NCI-H2029 (cell line): Measurements from ENCODE around the gene SYNCRIP.
"Not testable (repeated sequence)": the region's sequence is repeated elsewhere in the genome, so short reads cannot be mapped to it uniquely, and the experiment has no call there.

Experiments
- DNase-seq: peaks from one replicate; lab custom pipeline; 2025; lab: John Stamatoyannopoulos, UW

The SYNCRIP gene

GRCh38 chr6:85642774-85643536 is at the start of gene SYNCRIP:
TSS of gene SYNCRIP (minus strand) at chr6:85642886. CDS start at chr6:85641439, 1,447 bp downstream.
- peak; percentile 98 for DNase-seq

DNA sequence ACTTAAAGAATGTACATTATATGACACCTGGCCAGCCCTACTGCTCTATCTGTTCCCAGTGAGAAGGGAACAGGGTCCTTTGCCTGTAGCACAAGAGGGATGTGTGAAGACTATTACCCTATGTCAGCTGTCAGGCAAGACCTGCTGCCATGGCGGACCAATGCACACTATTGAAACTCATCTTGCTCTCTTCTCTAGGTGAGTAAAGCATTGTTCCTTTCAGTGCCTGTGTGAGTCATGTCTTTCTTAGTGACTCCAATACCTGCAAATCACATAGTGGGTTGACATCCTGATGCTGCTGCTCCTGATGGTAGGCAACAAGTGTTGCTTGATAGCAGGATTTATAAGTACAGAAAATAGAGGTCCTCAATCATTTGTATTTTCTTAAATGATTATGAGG is 48.8 kb upstream of the SYNCRIP start:
- DNase-seq: no peak

GRCh38 chr6:85690071-85690470 is 47.4 kb upstream of the SYNCRIP start:
- DNase-seq: no peak

DNA sequence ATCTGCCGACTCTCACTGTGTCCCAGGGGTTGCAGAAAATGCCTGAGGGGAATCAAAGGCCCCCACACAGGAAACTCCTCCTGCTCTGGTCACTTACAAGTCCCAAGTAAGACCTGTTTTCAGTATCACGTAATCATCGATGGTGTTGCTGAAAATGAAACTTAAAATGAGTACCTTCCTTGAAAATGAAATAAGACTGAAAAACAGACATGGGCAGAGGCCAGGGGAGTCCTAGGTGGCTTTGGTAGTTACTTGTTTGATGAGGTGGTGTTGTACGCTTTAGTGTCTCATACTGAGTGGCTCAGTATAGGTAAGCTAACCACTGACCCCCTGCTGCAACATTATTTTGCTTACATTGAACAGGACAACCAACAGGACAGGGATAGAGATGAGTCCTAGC is 43.0 kb upstream of the SYNCRIP start:
- no peak for DNase-seq

DNA sequence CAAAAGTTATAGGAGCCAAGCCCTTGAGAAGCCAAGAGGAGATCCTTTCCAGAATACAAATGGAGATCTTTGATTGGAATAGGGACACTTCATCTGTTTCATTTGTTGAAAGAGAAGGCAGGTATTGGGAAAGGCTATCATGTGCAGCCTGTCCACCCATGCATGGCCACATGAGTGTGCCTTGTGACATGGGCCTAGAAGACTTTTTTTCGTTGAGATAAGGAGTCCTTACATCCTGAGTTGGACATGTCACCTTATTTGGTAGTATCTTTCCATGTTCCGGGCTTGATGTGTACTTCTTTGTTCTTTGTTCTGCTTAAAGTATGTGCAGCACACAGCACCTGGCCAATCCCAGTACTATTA is 42.1 kb upstream of the SYNCRIP start:
- no peak for DNase-seq

DNA sequence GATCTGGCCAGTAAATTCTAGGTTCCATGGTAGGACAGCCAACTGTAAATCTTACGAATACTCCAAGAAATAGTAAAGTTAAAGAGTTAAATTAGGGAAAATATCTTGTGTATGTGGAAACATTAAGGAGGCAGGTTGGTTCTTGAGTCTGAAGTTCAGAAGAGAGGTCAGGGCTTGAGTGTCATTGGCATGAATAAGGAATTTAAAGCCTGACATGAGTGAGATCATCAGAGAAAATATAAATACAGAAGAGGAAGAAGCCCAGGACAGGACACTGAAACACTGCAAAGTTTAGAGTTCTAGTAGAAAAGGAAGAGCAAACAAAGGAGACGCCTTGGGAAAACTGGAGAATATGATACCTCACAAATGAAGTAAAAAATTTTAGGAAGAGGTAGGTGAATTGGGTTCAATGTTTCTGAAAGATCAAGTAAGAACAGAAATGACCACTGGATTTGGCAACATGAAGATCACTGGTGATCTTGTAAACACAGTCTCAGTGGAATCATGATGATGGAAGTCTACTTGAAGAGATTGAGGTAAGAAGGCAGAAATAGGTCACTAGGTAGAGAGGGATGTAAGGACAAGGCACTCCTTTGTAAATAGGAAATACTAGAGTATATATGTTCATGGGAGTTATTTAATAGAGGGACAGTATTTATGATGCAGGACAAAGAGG is 41.6 kb upstream of the SYNCRIP start:
- DNase-seq: no peak

- DNase-seq: not testable (repeated sequence)
Measured at GRCh38 chr6:85681899-85682298, 39.2 kb upstream of the SYNCRIP start.

DNA sequence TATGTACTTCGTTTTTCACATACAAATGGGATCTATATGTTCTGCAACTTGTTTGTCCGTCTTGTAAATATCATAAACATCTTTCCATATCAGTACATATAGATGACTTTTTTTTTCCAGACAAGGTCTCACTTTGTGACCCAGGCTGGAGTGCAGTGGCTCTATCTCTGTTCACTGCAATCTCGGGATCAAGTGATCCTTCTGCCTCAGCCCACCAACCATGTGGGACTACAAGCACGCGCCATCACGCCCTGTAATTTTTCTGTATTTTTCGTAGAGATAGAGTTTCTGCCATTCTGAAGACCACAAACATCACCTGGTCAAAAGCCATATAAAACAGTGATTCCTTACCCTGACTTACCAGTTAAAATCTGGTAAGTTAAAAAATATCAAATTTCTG is 37.7 kb upstream of the SYNCRIP start:
- DNase-seq: no peak

DNA sequence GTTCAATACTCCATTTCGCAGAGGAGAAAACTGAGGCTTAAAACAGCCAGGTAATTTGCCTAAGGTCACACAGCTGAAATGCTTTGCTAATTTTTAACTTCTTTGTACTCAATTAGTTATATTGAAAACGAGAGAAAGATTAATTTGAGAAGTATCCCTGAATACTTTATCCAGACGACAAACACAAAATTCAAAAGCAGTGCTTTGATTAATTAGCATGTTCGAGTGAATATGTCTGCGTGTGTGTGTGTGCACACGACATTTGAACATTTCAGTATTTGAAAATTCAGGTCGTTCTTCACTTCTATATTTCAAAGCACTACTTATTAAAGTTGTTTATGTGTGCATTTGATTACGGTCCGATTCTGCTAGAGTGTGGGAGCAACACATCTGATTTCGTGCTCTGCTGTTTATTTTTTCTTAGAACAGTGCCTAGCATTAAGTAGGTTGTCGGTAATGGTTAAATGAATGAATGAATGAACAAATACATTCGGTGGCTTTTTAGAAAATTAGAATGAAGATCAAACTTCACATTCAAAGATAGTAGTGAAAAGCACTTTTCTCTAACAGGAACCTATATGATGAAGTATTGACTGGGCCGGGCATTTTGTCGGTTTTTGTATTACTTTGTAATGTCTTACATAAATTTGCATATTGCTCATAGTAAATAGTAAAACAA is 36.9 kb upstream of the SYNCRIP start:
- DNase-seq: no peak

- peak; percentile 98 for DNase-seq
Measured at GRCh38 chr6:85678602-85679444, 36.1 kb upstream of the SYNCRIP start.

DNA sequence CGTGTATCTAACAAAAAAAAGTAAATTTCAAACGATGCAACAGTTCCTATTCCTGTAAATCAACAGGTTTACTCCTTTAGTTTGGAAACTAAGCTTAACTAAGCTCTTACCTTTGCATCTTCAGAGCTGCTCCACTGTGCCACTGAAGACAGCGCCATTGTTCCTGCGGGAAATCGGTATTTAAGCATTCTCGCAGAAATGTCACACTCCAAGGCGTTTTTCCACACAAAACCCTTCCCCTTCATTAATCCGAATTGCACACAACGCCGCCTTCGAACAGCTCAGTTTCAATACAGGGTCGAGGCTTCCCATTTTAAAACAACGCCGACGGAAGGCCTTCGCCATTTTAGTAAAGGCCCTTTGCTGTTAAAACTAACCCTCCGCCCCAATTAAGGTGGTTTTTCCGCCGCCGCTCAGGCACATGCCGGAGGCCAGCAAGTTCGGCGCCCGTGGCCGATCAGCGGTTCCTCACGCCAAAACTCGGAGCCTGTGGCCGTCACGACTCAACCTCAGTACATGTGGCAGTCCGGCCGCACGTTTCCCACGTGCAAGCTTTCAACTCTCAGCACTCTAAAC is 35.4 kb upstream of the SYNCRIP start:
- no peak for DNase-seq

DNA sequence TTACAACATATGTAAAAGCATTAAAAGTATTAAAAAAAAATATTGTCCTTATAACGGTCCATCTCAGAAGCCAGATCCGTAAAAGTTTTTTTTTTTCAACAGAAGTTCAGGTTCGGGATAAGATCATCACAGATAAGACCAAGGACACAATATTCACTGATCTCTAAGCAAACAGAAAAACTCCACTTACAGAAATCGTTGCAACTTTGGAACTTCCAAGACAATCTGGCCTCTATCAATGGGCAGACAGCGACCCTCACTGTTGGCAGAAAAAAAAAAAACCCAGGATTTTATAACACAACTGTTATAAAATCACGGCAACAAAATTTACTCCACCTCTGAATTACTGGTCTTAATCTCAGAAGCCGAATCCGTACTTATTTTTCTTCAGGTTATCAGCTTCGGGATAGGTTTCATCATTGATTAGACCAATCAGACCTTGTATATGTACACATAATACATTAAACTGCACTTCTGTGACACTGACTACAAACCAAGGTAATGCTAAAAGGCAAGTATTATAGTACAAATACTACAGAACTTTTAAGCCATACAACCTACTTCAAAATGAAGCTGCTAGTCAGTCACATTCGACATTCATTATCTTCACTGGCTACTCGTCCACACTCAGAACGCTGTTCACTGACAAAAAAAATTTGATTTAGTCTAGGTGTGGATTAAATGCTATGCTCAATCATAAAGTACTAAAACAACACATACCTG is 34.7 kb upstream of the SYNCRIP start:
- peak; percentile 5 for DNase-seq

DNA sequence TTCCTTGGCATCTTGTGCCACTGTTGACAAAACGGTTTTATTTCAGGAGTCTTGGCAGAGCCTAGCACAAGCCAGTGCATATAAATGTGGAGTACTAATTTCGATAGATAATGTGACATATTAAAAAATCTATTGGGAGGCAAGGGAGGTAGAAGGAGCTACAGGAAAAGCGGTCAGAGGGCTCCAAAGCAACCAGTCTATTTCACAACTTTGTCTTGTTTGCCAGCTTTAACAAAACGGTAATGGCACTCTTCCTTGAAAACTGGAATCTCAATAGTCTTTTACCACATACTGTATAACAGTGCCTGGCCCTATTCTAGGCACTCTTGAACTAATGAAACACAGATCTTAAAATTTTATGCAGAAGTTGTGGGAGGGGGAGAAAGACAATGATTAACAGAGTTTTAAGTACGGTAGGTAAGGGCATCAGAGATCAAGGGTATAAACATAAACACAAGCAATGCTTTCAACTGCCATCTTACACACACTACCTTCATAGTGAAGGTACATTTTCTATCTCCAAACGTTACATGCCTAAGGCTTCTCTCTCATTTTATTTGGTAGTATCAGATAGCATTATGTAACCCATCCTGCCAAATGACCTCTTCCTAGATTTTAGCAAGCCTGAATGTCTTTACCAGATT is 33.5 kb upstream of the SYNCRIP start:
- no peak for DNase-seq

DNA sequence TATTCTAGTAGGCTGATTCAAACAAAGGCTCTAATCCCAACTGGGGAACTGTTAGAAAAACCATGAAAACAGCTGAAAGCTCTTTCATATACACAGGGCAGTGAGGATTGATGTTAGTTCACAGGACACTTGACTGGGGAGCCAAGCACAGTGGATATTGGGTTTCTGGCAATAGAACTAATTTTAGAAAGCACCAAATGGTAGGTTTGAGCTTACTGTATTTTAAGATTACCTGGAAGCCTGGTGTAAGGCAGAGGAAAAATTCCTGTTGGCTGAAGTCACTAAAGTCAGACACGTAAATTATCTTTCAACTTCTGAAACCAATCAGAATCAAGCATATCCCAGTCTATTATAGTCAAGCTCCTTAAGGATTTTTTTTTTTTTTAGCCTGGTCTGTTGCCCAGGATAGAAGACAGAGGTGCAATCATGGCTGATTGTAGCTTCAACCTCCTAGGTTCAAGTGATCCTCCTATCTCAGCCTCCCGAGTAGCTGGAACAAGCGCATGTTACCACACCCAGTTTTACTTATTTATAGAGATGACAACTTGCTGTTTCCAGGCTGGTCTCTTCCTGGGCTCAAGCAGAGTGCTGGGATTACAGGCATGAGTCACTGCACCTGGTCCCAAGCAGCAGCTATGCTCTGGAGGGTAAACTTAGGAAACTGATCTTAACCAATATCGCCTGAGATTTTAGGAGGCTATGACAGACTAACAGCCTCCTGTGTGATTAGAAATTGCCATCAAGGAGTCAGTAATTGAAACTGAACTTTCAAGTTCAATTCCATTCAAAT is 32.5 kb upstream of the SYNCRIP start:
- DNase-seq: no peak

DNA sequence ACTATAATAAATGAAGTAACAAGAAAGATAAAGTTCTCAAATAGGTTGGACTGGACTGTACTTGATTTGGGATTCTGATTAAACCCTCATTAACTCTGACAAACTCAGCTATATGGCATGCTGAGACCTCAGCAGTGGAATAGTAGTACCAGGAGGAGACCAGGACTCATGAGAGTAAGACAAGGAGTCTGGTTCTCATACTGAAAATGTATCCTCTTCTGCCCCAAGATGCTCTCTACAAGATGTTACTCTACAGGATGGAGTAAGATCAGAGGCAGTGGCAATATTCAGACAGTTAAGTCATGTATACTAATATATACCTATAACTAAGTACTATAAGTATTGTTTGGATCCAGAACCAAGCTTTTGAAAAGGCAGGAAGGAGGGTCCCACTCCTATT is 31.9 kb upstream of the SYNCRIP start:
- no peak for DNase-seq

GRCh38 chr6:85673198-85674139 is 30.8 kb upstream of the SYNCRIP start:
- DNase-seq: no peak

GRCh38 chr6:85672623-85673022 is 29.9 kb upstream of the SYNCRIP start:
- no peak for DNase-seq

- DNase-seq: no peak
Measured at GRCh38 chr6:85672050-85672449, 29.4 kb upstream of the SYNCRIP start.

DNA sequence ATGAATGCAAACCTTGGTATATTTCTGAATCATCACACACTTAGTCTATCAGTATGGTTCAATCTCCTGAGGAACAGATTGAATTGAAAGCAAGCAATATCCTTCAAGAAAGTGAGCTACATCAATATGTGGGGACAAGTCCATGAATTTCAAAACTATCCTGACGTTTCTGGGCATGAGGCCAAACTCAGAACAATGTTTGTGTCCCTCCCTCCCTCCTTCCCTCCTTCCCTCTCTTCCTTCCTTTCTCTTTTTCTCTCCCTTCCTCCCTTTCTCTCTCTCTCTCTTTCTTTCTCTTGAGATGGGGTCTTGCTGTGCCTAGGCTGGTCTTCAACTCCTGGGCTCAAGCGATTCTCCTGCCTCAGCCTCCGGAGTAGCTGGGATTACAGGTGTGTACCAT is 27.9 kb upstream of the SYNCRIP start:
- DNase-seq: no peak
